Mucosa of gallbladder (tissue), 1 donor: ENCODE measurements around the gene DPYSL5. TPM values are rescaled to one million over a fixed set of nuclear protein-coding genes. Genes with fewer than 3 reads are reported as not detected.

Source experiments
- DNase-seq: peaks from one replicate; pipeline ENCODE4 v3.0.0-alpha.2; 2020; ENCODE audit warnings: low spot score
- total RNA-seq: library from RNA; stranded (reverse); gene quantifications from one replicate; pipeline ENCODE4 v1.2.1, GENCODE V29; 2021
- donor health status: DM: no; HTN: no; CAD: no.

DPYSL5 gene
- total RNA-seq, 1 donor from 2014 or later = 0.26 TPM

- DNase-seq = no peak
Observed at GRCh38 chr2:26989156-26989555, 141.2 kb downstream of the DPYSL5 start.

DNA sequence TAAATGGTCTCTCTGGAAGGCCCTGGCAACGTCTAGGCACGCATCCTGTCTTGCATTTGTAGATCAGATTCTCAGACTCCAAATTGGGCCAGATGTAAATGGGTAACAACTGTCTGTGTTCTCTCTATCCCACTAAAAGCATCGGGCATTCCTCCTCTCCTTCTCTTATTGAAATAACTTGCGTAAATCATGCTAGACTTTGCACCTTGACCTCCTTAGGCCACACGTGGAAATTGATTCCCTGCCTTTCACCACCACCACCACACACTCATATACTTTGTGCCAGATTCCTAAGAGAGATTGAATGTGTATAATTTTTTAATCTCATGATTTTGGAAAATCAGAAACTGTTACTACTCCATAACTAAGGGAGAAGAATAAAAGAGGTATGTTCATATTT is 143.8 kb downstream of the DPYSL5 start:
- peak; percentile 34 for DNase-seq

DNA sequence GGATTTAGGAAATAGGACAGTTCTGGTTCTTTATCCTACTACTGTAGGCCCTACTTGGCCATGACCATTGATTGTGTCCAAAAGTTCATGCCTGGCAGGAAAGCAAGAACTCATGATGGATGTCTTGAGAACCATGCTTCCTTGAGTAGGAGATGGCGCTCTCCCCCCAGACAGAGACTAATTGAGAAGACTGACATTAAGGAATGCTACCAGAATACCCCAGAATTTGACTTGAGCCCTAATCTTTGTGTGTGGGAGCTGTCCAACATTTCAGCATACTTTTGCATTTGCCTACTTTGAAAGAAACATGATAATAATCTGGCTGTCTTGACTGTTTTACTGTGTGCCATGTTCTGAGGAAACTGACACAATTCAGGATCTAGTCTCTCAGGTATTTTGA is 145.8 kb downstream of the DPYSL5 start:
- no peak for DNase-seq

GRCh38 chr2:26994983-26995382 is 147.1 kb downstream of the DPYSL5 start:
- no peak for DNase-seq

GRCh38 chr2:26997394-26997793 is 149.5 kb downstream of the DPYSL5 start:
- DNase-seq = no peak

DNA sequence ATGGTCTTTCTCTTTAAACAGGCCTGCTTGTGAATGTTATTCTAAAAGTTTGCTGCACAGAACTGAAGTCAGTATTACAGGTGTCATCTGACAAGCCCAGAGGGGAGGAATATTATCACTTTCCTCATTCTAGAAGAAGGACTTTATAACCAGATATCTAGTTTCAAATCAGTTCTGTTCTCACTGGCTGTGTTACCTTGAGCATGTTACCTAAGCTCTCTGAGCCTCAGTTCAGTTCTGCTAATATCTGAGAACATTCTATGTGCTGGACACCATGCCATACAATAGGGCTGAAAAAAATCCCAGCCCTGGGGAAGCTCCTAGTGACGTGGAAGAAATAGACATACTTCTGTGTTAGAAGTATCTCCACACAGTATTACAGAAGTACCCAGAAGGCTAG is 150.4 kb downstream of the DPYSL5 start:
- DNase-seq = no peak

Other genes starting within 250 kb of the DPYSL5 start
- not detected for gene CIB4, start 206.8 kb upstream of the DPYSL5 start, total RNA-seq
- 9.1 TPM for gene KCNK3, start 155.4 kb upstream of the DPYSL5 start, total RNA-seq
- 33.0 TPM for gene SLC35F6, start 83.8 kb upstream of the DPYSL5 start, total RNA-seq
- 1.3 TPM for gene CENPA, start 62.1 kb upstream of the DPYSL5 start, total RNA-seq
- 25.2 TPM for gene MAPRE3, start 122.5 kb downstream of the DPYSL5 start, total RNA-seq
- 80.0 TPM for gene TMEM214, start 184.8 kb downstream of the DPYSL5 start, total RNA-seq
- gene AGBL5, start 203.5 kb downstream of the DPYSL5 start, total RNA-seq = 27.9 TPM
- gene OST4, start 223.5 kb downstream of the DPYSL5 start, total RNA-seq = 323 TPM
- gene EMILIN1, start 230.5 kb downstream of the DPYSL5 start, total RNA-seq = 210 TPM
- 6.1 TPM for gene KHK, start 238.6 kb downstream of the DPYSL5 start, total RNA-seq